Central memory CD8-positive, alpha-beta T cell (primary cell): ENCODE data around the gene PRPF6.
"Not testable (repeated sequence)": the region's sequence is repeated elsewhere in the genome, so short reads cannot be mapped to it uniquely, and the experiment has no call there.

Experiments
- ATAC-seq: fragments of 150-1000 bp; cut with Tn5 transposase; replicated peaks from 2 replicates; pipeline ENCODE4 v1.10.0; 2022; ENCODE audit warnings: mild to moderate bottlenecking, moderate FRiP score, moderate number of reproducible peaks; ENCODE audit not compliant: poor library complexity, severe bottlenecking; ENCODE audit errors: extremely low read depth
- DNase-seq, 2 donors: peaks; one replicate each; pipeline ENCODE4 v3.0.0; 2021; ENCODE audit warnings: low spot score in 2 of 2
- H3K27ac Mint-ChIP-seq: one replicate; pipeline ENCODE4 v1.8.0; 2022; ENCODE audit warnings: low read depth, mild to moderate bottlenecking, moderate library complexity, mixed read lengths
- H3K27me3 Mint-ChIP-seq: one replicate; pipeline ENCODE4 v1.8.0; 2022; ENCODE audit warnings: mixed read lengths
- H3K36me3 Mint-ChIP-seq: one replicate; pipeline ENCODE4 v1.8.0; 2022; ENCODE audit warnings: mild to moderate bottlenecking, moderate library complexity, mixed read lengths; ENCODE audit not compliant: insufficient read depth
- H3K4me1 Mint-ChIP-seq: one replicate; pipeline ENCODE4 v1.8.0; 2022; ENCODE audit warnings: mixed read lengths
- H3K4me3 Mint-ChIP-seq: one replicate; pipeline ENCODE4 v1.8.0; 2022; ENCODE audit warnings: mild to moderate bottlenecking, moderate library complexity, mixed read lengths
- H3K9me3 Mint-ChIP-seq: one replicate; pipeline ENCODE4 v1.8.0; 2022; ENCODE audit warnings: mixed read lengths

Gene PRPF6

DNA sequence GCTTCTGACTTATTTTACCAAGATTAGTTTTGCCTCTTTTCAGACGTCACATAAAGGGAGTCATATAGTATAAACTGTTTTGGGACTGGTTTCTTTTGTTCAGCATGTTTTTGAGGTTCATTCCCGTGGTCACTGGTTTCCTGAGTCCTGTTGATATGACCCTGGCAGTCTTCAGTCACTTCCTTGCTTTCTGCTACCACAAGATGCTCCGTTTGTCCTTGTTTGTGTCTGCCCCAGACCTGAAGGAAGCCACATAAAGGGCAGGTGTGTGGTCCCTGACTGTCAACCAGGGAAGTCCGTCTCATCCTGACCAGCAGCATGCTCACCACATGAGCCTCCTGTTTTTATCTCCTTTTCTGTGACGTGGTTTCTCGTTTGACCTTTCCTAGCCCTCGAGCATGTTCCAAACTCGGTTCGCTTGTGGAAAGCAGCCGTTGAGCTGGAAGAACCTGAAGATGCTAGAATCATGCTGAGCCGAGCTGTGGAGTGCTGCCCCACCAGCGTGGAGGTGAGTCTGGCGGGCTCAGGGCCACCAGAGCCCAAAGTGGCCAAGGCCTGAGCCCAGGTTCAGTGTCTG is 29.0 kb downstream of the PRPF6 start:
- Mint-ChIP-seq H3K9me3 (no peaks in the 10 kb centered on the region), H3K4me3 (no peak overlapping the region)

DNA sequence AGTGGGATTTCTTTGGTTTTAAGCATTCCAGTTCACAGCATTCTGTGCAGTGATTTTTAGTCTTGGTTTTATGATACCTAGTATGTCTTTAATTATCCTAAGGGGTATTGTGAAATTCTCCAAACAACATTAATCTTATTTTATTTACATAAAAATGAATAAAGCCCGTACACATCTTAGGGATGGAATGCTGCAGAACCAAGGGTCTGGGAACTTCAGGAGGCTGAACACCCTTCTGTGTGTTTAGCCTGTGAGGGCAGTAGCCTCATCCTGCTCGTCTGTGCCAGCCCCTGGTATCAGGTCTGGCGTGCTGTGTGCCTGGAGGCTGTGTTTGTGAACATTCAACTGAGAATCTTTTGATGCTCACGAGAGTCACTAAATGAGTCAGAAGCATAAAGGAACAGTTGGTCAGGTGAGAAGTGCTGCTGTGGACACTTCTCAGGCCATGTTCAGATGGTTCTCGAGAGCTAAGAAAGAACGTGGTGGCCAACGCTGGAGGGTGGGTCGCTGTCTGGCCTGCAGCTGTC is 29.8 kb downstream of the PRPF6 start:
- DNase-seq = no peak
- Mint-ChIP-seq H3K4me3 (peak overlapping the region; percentile 34), H3K4me1 (peaks cover 37% of the 10 kb centered on the region), H3K27me3 (no peaks in the 10 kb centered on the region), H3K27ac (peak overlapping the region; percentile 78), H3K9me3 (no peaks in the 10 kb centered on the region), H3K36me3 (peaks cover 42% of the 10 kb centered on the region)
- no peak for ATAC-seq

More for the DNA sequence above, 29.0 kb downstream of the PRPF6 start:
- no peak for ATAC-seq
- H3K27me3 Mint-ChIP-seq = no peaks in the 10 kb centered on the region
- DNase-seq = no peak
- H3K27ac Mint-ChIP-seq = peak overlapping the region; percentile 68
- H3K4me1 Mint-ChIP-seq = peaks cover 37% of the 10 kb centered on the region
- H3K36me3 Mint-ChIP-seq = peaks cover 42% of the 10 kb centered on the region

DNA sequence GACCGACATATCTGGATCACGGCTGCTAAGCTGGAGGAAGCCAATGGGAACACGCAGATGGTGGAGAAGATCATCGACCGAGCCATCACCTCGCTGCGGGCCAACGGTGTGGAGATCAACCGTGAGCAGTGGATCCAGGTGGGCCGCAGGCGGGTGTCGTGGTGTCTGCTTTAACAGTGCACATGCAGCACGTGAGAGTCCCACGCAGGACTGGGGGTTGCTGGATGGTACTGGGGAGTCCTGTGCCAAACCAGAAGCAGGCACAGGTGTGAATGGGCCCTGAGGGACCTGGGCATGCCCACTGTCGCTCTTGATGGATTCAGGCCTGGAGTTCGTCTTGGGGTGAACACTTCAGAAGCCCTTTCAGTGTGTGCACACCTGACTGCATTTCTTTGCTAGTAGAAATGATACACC is 30.4 kb downstream of the PRPF6 start:
- DNase-seq (peak in 1 of 2 donors; percentile 20), ATAC-seq (peak; percentile 61)
- Mint-ChIP-seq H3K4me3 (peak overlapping the region; percentile 34), H3K27ac (peak overlapping the region; percentile 78), H3K9me3 (no peaks in the 10 kb centered on the region), H3K27me3 (no peaks in the 10 kb centered on the region), H3K4me1 (peaks cover 37% of the 10 kb centered on the region), H3K36me3 (peaks cover 44% of the 10 kb centered on the region)

DNA sequence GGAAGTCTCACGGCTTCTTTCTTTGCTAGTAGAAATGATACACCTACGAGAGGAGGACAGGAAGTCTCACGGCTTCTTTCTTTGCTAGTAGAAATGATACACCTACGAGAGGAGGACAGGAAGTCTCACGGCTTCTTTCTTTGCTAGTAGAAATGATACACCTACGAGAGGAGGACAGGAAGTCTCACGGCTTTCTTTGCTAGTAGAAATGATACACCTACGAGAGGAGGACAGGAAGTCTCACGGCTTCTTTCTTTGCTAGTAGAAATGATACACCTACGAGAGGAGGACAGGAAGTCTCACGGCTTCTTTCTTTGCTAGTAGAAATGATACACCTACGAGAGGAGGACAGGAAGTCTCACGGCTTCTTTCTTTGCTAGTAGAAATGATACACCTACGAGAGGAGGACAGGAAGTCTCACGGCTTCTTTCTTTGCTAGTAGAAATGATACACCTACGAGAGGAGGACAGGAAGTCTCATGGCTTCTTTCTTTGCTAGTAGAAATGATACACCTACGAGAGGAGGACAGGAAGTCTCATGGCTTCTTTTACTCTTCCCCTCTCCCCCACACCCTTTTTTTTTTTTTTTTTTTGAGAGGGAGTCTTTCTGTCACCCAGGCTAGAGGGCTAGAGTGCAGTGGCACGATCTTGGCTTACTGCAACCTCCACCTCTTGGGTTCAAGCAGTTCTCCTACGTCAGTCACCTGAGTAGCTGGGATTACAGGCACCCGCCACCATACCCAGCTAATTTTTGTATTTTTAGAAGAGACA is 31.6 kb downstream of the PRPF6 start:
- not testable (repeated sequence) for H3K9me3 Mint-ChIP-seq, DNase-seq, H3K27me3 Mint-ChIP-seq
- H3K36me3 Mint-ChIP-seq = peaks cover 40% of the 10 kb centered on the region
- peak overlapping the region; percentile 94 for H3K27ac Mint-ChIP-seq
- peaks cover 37% of the 10 kb centered on the region for H3K4me1 Mint-ChIP-seq
- peak overlapping the region; percentile 43 for H3K4me3 Mint-ChIP-seq
- peak; percentile 78 for ATAC-seq

DNA sequence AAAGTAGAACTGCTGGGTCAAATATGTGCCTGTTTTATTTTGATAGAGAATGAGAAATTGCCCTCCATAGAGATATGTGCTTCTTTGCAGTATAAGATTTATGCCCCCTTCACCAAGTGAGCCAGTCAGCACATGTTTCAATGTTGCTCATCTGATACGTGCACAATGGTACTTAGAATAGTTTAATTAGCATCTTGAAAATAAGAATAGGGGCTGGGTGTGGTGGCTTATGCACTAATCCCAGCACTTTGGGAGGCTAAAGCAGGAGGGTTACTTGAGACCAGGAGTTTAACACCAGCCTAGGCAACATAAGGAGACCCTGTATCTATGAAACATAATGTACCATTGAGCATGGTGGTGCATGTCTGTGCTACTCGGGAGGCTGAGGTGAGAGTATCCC is 34.7 kb downstream of the PRPF6 start:
- no peak overlapping the region for H3K4me3 Mint-ChIP-seq
- DNase-seq = no peak
- no peak for ATAC-seq
- H3K4me1 Mint-ChIP-seq = peaks cover 20% of the 10 kb centered on the region
- H3K27ac Mint-ChIP-seq = no peak overlapping the region
- no peaks in the 10 kb centered on the region for H3K9me3 Mint-ChIP-seq
- H3K36me3 Mint-ChIP-seq = peaks cover 49% of the 10 kb centered on the region
- no peaks in the 10 kb centered on the region for H3K27me3 Mint-ChIP-seq

DNA sequence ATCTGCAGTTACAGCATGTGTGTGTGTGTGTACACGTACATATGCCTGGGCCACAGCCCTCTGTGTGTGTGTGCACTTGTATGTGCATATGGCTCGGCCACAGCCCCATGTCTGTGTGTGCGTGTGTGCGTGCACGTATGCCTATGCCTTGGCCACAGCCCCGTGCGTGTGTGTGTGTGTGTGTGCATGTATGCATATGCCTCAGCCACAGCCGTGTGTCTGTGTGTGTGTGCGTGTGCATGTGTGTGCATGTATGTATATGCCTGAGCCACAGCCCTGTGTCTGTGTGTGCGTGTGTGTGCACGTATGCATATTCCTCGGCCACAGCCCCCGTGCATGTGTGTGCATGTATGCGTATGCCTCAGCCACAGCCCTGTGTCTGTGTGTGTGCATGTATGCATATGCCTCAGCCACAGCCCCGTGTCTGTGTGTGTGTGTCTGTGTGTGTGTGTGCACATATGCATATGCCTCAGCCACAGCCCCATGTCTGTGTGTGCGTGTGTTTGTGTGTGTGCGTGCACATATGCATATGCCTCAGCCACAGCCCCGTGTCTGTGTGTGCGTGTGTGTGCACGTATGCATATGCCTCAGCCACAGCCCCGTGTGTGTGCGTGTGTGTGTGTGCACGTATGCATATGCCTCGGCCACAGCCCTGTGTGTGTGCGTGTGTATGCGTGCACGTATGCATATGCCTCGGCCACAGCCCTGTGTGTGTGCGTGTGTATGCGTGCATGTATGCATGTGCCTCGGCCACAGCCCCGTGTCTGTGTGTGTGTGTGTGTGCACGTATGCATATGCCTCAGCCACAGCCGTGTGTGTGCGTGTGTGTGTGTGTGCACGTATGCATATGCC is 40.4 kb downstream of the PRPF6 start:
- no peaks in the 10 kb centered on the region for H3K27me3 Mint-ChIP-seq
- no peak overlapping the region for H3K4me3 Mint-ChIP-seq
- H3K27ac Mint-ChIP-seq = no peak overlapping the region
- no peaks in the 10 kb centered on the region for H3K4me1 Mint-ChIP-seq
- no peaks in the 10 kb centered on the region for H3K9me3 Mint-ChIP-seq
- peaks cover 47% of the 10 kb centered on the region for H3K36me3 Mint-ChIP-seq
- no peak for DNase-seq
- ATAC-seq = no peak

GRCh38 chr20:64022671-64023360 is 41.9 kb downstream of the PRPF6 start:
- Mint-ChIP-seq H3K27ac (no peak overlapping the region), H3K36me3 (peaks cover 42% of the 10 kb centered on the region), H3K4me1 (no peaks in the 10 kb centered on the region), H3K4me3 (no peak overlapping the region), H3K27me3 (no peaks in the 10 kb centered on the region), H3K9me3 (no peaks in the 10 kb centered on the region)
- no peak for ATAC-seq
- DNase-seq = no peak

- no peak for DNase-seq
- Mint-ChIP-seq H3K27me3 (no peaks in the 10 kb centered on the region), H3K36me3 (peaks cover 40% of the 10 kb centered on the region), H3K4me1 (no peaks in the 10 kb centered on the region), H3K27ac (no peak overlapping the region), H3K4me3 (no peak overlapping the region), H3K9me3 (no peaks in the 10 kb centered on the region)
- ATAC-seq = no peak
Observed at GRCh38 chr20:64023361-64024140, 42.6 kb downstream of the PRPF6 start.

- H3K4me1 Mint-ChIP-seq = no peaks in the 10 kb centered on the region
- H3K4me3 Mint-ChIP-seq = no peak overlapping the region
- H3K9me3 Mint-ChIP-seq = no peaks in the 10 kb centered on the region
- H3K27ac Mint-ChIP-seq = no peak overlapping the region
- no peak for DNase-seq
- no peaks in the 10 kb centered on the region for H3K27me3 Mint-ChIP-seq
- ATAC-seq = no peak
- H3K36me3 Mint-ChIP-seq = peaks cover 39% of the 10 kb centered on the region
Observed at GRCh38 chr20:64024141-64024990, 43.4 kb downstream of the PRPF6 start.

- no peak overlapping the region for H3K27ac Mint-ChIP-seq
- H3K36me3 Mint-ChIP-seq = peaks cover 38% of the 10 kb centered on the region
Observed at GRCh38 chr20:64025101-64025825, 44.3 kb downstream of the PRPF6 start.

More at GRCh38 chr20:64025101-64025825, 44.3 kb downstream of the PRPF6 start:
- H3K4me3 Mint-ChIP-seq = no peak overlapping the region
- ATAC-seq (no peak), DNase-seq (no peak)
- no peaks in the 10 kb centered on the region for H3K9me3 Mint-ChIP-seq
- H3K4me1 Mint-ChIP-seq = no peaks in the 10 kb centered on the region
- H3K27me3 Mint-ChIP-seq = no peaks in the 10 kb centered on the region
